ENCODE results near the gene ALG2.
"Not testable (repeated sequence)": the region's sequence is repeated elsewhere in the genome, so short reads cannot be mapped to it uniquely, and the experiment has no call there.

Gene ALG2

GRCh38 chr9:99237356-99237755 is 15.6 kb upstream of the ALG2 start:
- no peak for DNase-seq

GRCh38 chr9:99235926-99236634 is 14.3 kb upstream of the ALG2 start:
- DNase-seq, result no peak

- no peak for DNase-seq
These were observed 13.3 kb upstream of the ALG2 start for GRCh38 chr9:99235069-99235468.

- no peak for DNase-seq
These were observed 12.9 kb upstream of the ALG2 start for GRCh38 chr9:99234618-99235017.

- no peak for DNase-seq
These were observed 10.0 kb upstream of the ALG2 start for GRCh38 chr9:99231711-99232110.

GRCh38 chr9:99230206-99230605 is 8.5 kb upstream of the ALG2 start:
- DNase-seq, result no peak

GRCh38 chr9:99226054-99226453 is 4.3 kb upstream of the ALG2 start:
- no peak for DNase-seq

- DNase-seq, result no peak
These were observed 2.7 kb upstream of the ALG2 start for GRCh38 chr9:99224445-99224844.

- DNase-seq, result no peak
These were observed 901 bp upstream of the ALG2 start for GRCh38 chr9:99222416-99223270.

GRCh38 chr9:99221266-99221620 is 499 bp downstream of the ALG2 start:
- no peak for DNase-seq

GRCh38 chr9:99220011-99220410 is 1.7 kb downstream of the ALG2 start:
- no peak for DNase-seq

- DNase-seq, result no peak
These were observed 5.7 kb downstream of the ALG2 start for GRCh38 chr9:99216073-99216472.

- DNase-seq, result no peak
These were observed 8.5 kb downstream of the ALG2 start for GRCh38 chr9:99213197-99213596.

- DNase-seq, result no peak
These were observed 10.0 kb downstream of the ALG2 start for GRCh38 chr9:99211746-99212145.

GRCh38 chr9:99210572-99210971 is 11.2 kb downstream of the ALG2 start:
- no peak for DNase-seq

- DNase-seq, result no peak
These were observed 20.1 kb downstream of the ALG2 start for GRCh38 chr9:99201603-99202002.

- DNase-seq, result no peak
These were observed 21.7 kb downstream of the ALG2 start for GRCh38 chr9:99199938-99200539.

- DNase-seq, result no peak
These were observed 23.8 kb downstream of the ALG2 start for GRCh38 chr9:99197987-99198386.

- no peak for DNase-seq
These were observed 24.6 kb downstream of the ALG2 start for GRCh38 chr9:99197124-99197630.

- DNase-seq, result not testable (repeated sequence)
These were observed 25.3 kb downstream of the ALG2 start for GRCh38 chr9:99196484-99196883.

GRCh38 chr9:99193466-99193821 is 28.3 kb downstream of the ALG2 start:
- no peak for DNase-seq

- no peak for DNase-seq
These were observed 28.8 kb downstream of the ALG2 start for GRCh38 chr9:99192786-99193465.

- DNase-seq, result no peak
These were observed 31.0 kb downstream of the ALG2 start for GRCh38 chr9:99190597-99191283.

Measured in activated gamma-delta T cell (primary cell).